ENCODE data around the gene DSTYK.

The DSTYK gene

DNA sequence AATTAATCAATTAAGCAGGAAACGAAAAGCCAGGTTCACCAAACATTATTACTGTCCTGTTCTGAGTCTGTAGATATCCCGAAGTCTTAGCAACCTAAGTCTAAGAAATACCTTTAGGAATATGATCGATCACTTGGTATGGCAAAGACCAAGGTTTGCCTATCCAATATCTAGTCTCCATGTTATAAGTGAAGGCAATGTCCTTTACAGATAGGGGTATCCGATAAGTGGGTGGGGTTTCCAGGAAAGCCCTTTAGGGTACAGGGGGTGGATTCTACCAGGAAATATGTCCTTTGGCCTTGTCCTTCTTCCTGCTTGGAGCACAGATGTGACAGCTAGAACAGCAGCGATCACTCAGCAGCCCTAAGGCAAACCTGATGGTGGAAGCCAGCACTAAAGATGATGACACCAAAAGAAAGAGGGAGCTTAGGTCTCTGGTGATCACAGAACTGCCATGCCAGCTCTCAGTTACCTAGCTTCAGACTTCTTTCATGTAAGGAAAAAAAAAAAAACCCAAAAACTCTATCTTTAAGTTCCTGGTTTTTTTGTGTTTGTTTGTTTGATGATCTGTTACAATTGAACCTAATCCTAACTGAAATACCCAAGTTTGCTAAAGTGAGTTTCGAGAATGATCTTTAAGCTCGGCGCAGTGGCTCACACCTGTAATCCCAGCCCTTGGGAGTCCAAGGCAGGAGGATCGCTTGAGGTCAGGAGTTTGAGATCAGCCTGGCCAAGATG lies 40.8 kb downstream of the DSTYK start:
- no peaks in the 10 kb centered on the region for H3K9me2 ChIP-seq (replicated peaks; ENCODE audit: low read depth, low read length)
- no peaks in the 10 kb centered on the region for H4K20me1 ChIP-seq (ENCODE audit: insufficient read depth, low read length, poor library complexity, severe bottlenecking)
- no peak overlapping the region for H3K9ac ChIP-seq (ENCODE audit: low read depth, low read length, poor library complexity, severe bottlenecking)
- H3K36me3 ChIP-seq (ENCODE audit: insufficient read depth, low read length) = peaks cover 43% of the 10 kb centered on the region; the same call in 1 of the 2 replicates
- no peaks in the 10 kb centered on the region for H3K27me3 ChIP-seq (ENCODE audit: insufficient read depth, low read length, poor library complexity, severe bottlenecking)
- no peaks in the 10 kb centered on the region for H3F3A ChIP-seq (ENCODE audit: low read depth)
- peaks cover 4% of the 10 kb centered on the region for H3K4me1 ChIP-seq (ENCODE audit: insufficient read depth, low read length, poor library complexity, severe bottlenecking)
- TF ChIP-seq EZH2phosphoT487 (IDR thresholded peaks at IDR 0.05; ENCODE audit: borderline replicate concordance) = no peak
- TF ChIP-seq, protein P1, sequence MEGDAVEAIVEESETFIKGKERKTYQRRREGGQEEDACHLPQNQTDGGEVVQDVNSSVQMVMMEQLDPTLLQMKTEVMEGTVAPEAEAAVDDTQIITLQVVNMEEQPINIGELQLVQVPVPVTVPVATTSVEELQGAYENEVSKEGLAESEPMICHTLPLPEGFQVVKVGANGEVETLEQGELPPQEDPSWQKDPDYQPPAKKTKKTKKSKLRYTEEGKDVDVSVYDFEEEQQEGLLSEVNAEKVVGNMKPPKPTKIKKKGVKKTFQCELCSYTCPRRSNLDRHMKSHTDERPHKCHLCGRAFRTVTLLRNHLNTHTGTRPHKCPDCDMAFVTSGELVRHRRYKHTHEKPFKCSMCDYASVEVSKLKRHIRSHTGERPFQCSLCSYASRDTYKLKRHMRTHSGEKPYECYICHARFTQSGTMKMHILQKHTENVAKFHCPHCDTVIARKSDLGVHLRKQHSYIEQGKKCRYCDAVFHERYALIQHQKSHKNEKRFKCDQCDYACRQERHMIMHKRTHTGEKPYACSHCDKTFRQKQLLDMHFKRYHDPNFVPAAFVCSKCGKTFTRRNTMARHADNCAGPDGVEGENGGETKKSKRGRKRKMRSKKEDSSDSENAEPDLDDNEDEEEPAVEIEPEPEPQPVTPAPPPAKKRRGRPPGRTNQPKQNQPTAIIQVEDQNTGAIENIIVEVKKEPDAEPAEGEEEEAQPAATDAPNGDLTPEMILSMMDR (conservative IDR thresholded peaks at IDR 0.05; ENCODE audit: low read length) = no peak
- no peaks in the 10 kb centered on the region for H3K9me3 ChIP-seq (ENCODE audit: insufficient read depth, low read depth, low read length)
- no peak overlapping the region for H3K4me3 ChIP-seq (ENCODE audit: low read length, poor library complexity, severe bottlenecking)
- no peak overlapping the region for H2AFZ ChIP-seq (ENCODE audit: low read length)
- no peaks in the 10 kb centered on the region for H3K79me2 ChIP-seq (ENCODE audit: insufficient read depth, low read length)
- H3K4me2 ChIP-seq (ENCODE audit: low read depth, low read length, poor library complexity, severe bottlenecking) = no peak overlapping the region

DNA sequence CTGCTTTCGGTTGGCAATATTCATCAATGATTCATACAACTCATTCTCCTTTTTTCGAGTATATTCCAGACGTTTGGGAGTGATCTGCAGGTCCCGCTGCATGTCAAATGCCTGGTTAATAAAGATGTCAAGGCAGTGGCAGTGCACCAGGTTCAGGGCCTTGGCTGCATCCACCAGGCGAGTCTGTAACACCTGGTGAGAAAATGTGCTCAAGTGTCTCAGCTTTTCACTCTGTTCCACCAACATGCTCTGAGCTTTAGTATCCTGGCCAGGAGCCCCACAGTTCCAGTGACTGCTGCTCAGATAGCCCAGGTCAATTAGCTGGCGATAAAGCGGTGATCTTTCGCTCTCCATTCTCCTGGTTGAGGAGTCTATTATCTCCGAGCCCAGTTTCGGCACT lies 42.3 kb downstream of the DSTYK start:
- H2AFZ ChIP-seq (ENCODE audit: low read length) = no peak overlapping the region
- no peak overlapping the region for H3K4me3 ChIP-seq (ENCODE audit: low read length, poor library complexity, severe bottlenecking)
- H3K9me2 ChIP-seq (replicated peaks; ENCODE audit: low read depth, low read length) = no peaks in the 10 kb centered on the region
- H4K20me1 ChIP-seq (ENCODE audit: insufficient read depth, low read length, poor library complexity, severe bottlenecking) = no peaks in the 10 kb centered on the region
- H3F3A ChIP-seq (ENCODE audit: low read depth) = no peaks in the 10 kb centered on the region
- TF ChIP-seq EZH2phosphoT487 (IDR thresholded peaks at IDR 0.05; ENCODE audit: borderline replicate concordance) = no peak
- TF ChIP-seq, protein P1 (conservative IDR thresholded peaks at IDR 0.05; ENCODE audit: low read length) = no peak
- peaks cover 39% of the 10 kb centered on the region; the same call in 1 of the 2 replicates for H3K36me3 ChIP-seq (ENCODE audit: insufficient read depth, low read length)
- H3K79me2 ChIP-seq (ENCODE audit: insufficient read depth, low read length) = no peaks in the 10 kb centered on the region
- no peaks in the 10 kb centered on the region for H3K27me3 ChIP-seq (ENCODE audit: insufficient read depth, low read length, poor library complexity, severe bottlenecking)
- no peaks in the 10 kb centered on the region for H3K4me1 ChIP-seq (ENCODE audit: insufficient read depth, low read length, poor library complexity, severe bottlenecking)
- H3K4me2 ChIP-seq (ENCODE audit: low read depth, low read length, poor library complexity, severe bottlenecking) = no peak overlapping the region
- no peaks in the 10 kb centered on the region for H3K9me3 ChIP-seq (ENCODE audit: insufficient read depth, low read depth, low read length)
- H3K9ac ChIP-seq (ENCODE audit: low read depth, low read length, poor library complexity, severe bottlenecking) = no peak overlapping the region

DNA sequence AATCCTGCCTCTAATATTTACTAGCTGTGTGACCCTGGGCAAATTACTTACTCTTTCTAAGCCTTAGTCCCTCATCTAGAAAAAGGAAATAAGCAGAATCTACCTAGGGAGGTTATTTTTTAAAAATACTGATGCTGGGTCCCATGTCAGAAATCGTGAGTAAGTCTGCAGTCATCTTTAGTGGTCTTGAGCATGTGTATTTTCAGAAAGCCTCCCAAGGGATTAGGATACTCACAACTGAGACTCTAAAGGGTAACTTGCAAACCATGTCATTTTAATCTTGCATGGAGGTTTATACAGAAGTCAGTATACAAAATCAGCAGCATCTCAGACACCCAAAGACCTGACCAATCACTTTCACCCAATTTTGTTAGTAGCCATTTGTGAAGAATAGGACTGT lies 43.2 kb downstream of the DSTYK start:
- Histone ChIP-seq H3K9ac (ENCODE audit: low read depth, low read length, poor library complexity, severe bottlenecking) (no peak overlapping the region), H3K4me3 (ENCODE audit: low read length, poor library complexity, severe bottlenecking) (no peak overlapping the region), H2AFZ (ENCODE audit: low read length) (no peak overlapping the region), H3K9me2 (replicated peaks; ENCODE audit: low read depth, low read length) (no peaks in the 10 kb centered on the region), H3K79me2 (ENCODE audit: insufficient read depth, low read length) (no peaks in the 10 kb centered on the region), H3F3A (ENCODE audit: low read depth) (no peaks in the 10 kb centered on the region), H3K36me3 (ENCODE audit: insufficient read depth, low read length) (peaks cover 46% of the 10 kb centered on the region; the same call in 1 of the 2 replicates), H3K27me3 (ENCODE audit: insufficient read depth, low read length, poor library complexity, severe bottlenecking) (no peaks in the 10 kb centered on the region), H3K9me3 (ENCODE audit: insufficient read depth, low read depth, low read length) (no peaks in the 10 kb centered on the region), H3K4me1 (ENCODE audit: insufficient read depth, low read length, poor library complexity, severe bottlenecking) (peaks cover 9% of the 10 kb centered on the region), H3K4me2 (ENCODE audit: low read depth, low read length, poor library complexity, severe bottlenecking) (no peak overlapping the region), H4K20me1 (ENCODE audit: insufficient read depth, low read length, poor library complexity, severe bottlenecking) (no peaks in the 10 kb centered on the region)
- TF ChIP-seq, protein P1 (conservative IDR thresholded peaks at IDR 0.05; ENCODE audit: low read length) = no peak
- TF ChIP-seq EZH2phosphoT487 (IDR thresholded peaks at IDR 0.05; ENCODE audit: borderline replicate concordance) = no peak
